GM19023 (cell line): ENCODE data around the gene SYNE1.

Experiments used
- ATAC-seq: cut with Tn5 transposase; IDR thresholded peaks from one replicate; pipeline ENCODE4 v1.9.1; 2021; ENCODE audit warnings: mild to moderate bottlenecking, moderate library complexity; ENCODE audit not compliant: unreplicated experiment

SYNE1 gene

DNA sequence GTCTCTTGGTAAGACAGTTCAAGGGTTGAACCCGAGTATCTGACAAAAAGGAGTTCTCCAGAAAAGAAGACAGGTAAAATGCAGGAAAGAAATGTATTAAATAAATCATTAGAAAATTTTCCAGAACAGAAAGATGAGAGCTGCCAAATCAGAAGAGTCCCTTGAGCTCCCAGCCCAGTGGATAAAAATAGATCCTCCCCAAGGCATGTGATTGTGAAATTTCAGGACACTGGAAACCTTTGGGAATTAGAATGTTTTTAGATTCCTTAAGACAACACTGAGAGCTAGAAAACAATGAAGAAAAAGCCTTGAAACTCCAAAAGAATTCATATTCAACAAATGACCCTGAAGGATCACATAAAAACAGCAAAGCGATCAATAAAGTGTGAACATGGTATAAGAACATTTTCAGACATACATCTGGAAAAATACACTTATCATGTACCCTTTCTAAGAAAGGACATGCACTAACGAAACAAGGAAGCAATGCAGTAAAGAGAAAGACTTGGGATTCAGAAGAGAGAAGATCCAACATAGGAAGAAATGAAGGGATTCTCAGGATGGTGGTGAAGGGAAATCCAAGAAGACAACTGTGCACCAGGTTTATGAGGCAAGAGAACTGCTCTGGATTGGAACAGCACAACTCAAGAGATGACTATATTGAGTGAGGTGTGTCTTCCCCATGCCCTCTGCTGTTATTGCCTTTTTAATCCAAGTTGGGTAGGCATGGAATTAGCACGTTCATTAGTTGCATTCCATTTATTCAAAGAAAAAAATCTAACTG is 390.4 kb downstream of the SYNE1 start:
- no peak for ATAC-seq

DNA sequence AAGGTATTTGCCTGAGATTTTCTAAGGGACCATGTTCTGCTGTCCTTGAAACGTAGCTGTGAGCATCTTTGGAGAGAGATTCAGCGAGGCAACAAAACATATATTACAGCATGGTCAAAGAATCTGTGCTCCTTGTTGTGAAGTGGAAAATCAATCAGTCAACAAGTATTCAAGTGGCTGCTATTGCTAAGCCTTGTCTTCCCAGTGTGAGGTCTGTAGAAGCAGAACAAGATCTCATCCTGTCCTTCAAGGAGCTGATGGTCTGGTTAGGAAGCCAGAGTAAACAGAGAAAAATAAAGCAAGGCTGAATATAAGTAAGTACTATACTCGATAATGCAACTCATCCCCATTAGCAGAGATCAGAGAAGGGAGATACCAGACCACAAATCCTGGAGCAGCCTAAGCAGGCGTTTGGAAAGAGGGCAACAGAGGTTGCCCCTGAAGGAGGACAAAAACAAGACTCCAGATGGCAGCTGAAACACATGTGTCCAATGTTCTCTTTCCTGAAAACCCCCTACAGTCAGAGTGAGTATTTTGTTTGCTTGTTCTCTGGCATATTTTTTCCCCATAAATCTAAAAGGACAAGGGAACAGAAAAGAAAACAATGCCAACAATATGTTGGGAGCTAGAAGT is 392.0 kb downstream of the SYNE1 start:
- no peak for ATAC-seq

DNA sequence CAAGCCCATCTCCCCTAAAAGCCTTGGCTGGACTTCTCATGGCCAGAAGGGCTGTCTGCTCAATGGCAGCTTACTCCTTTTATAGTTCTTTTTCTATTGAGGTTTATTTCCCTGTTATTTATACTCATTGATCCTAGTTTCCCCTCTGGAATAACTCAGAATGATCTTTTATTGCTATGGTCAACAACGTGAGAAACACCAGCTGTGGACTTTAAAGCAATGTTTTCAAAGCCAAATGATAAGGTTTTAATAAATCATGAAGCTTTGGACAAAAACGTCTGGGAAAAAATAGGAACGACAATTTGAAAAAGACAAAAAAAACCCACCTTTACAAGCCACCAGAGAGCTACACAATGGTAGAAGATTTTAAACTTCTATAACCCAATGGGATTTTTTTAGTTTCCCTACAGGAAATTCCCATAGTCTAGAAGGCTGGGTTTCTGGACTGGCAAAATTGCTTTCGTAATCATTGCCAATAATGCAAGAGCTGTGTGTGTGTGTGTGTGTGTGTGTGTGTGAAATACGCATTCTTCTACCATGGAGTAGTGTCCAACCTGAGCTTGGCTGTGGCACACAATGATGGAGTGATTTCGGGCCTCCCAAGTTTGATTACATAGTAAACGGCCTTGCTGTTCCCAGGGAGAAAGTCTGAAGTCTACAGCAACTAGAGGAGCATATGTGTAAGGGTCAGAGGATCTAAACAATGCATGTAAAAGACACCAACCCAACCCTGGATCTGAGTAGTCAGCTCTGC is 396.0 kb downstream of the SYNE1 start:
- ATAC-seq: no peak

DNA sequence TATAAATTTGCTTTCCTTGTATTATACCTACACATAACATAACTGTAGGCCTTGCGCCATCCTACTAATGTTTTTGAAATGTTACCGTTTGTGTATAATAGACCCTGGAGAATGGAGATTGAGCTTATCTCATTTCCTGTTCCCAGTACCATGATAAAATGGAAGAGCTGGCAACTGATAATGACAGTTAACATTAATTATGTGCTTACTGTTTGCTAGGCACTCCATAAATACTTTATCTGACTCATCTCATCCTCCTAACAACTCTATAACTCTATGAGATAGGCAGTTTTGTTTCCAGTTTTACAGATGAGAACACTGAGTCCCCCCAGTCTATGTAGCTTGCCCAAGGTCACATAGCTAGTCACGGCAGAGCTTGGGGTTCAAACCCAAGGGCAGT is 396.7 kb downstream of the SYNE1 start:
- no peak for ATAC-seq

DNA sequence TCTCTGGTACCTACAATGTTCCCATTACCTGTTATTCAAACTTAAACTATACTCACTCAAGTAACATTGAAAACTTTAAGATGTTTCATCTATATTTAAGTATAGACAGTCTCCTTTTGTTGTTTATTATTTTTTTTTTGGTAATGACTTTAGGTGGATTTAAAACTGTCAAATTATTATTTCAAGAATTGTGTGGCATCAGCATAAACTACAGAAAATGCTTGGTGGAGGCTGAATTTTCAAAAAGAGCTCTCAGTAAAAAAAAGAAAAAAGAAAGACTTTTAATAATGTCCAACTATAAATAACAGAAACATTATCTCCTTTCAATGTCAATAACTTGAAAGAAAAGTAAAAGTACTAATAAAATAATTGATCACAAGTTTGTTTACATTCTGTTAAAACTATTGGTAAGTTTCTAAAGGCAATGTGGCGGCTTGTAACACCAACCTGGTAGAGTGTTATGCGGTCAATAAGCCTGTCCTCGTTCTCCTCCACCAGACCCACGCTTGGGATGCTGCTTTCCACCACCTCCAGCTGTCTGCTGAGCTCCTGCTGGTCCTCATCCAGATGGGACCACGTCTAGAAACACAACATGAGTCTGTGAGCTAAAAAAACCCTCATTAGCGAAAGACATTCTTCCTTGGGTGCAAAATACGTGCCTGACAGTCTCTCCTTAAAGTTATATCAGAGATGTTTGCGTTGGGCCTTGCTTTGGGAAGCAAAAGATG is 400.6 kb downstream of the SYNE1 start:
- no peak for ATAC-seq

DNA sequence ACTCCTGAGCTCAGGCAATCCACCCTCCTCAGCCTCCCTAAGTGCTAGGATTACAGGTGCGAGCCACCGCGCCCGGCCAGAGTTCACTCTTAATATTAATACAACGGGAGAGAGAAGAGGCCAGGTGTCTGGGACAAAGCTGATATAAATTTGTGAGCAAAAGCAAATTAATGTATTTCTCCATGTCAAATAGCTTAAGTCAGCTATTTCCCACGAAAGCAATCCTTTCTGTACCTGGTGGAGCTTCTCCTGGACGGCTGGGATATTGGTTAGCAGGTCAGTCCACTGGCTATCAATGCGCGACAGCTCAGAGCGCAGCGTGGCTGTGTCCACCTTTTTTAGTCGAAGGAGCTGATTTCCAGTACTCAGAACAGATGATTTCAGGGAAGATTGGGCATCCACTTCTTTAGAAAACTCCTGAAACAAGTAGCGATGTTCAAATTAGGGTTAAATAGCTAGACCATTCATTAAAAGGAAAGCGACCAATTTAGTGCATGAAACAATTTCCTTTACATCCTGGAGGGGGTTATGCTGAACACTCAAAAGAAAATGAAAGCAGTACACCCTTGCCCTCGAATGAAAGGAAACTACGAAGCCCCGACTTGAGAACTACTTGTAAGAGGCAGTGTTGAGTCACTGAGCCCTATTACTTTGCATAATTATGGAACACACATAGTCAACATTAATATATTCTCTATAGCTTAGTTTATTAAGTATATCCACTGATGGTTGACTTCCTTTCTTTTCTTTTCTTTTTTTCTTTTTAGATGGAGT is 403.4 kb downstream of the SYNE1 start:
- ATAC-seq: no peak

DNA sequence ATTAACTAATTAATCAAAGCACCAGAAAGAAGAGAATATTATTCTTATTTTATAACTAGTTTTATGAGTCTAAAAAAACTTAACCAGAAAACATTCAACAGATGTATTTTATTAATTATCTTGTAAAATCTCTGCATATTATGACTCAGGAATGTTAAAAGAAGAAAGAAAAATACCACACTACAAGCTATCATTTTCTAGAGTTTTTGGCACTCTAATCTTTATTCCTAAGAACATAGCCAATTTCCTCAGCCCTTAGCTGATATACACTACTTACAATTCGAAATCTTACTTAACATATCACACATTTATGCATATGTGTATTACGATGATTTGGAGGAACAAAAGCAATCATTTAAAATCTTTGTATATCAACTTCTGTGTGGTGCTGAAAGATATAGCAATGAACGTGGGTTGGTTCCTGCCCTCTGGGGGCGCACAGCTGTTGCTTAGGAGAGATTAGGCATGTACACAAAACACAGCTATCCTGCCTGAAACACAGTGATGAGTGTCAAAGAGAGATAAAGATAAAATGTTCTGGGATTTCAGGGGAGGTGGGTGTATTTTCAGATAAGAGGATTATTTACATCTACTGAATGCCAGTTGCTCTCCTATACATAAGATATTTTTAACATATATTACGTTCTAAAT is 404.5 kb downstream of the SYNE1 start:
- ATAC-seq: no peak

DNA sequence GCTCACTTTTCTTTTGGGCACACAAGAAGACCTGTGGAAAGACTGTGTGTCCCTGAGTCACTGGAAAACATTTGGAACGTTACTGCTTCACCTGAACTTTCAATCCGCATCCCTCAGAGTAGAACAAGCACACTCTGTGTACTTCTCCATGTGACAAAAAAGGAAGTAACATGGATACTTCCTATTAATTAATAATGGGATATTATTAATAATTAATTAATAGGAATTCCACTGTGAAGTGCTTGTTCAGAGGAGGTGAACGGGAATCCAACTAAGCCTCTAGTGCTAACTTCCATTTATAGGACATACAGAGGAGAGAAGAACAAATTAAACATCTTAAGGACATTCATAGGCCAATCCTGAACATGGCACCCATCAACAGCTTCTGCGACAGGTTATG is 407.8 kb downstream of the SYNE1 start:
- no peak for ATAC-seq

DNA sequence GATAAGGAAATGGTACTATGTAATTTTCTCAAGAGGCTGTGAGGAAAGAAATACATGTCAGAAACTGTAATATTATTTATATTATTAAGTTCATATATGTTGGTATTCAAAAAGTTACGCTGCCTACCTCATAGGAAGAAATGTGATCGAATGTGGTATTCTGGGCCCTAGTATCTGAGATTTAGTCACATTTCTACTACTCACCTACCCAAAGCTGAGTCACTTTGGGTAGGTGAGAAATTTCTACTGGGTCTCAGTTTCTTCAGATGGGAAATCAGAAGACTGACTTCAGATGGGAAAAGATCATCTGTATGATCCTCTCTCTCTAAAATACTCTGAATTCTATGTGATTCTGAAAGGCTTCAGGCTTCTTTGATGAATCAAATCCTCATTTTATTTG is 411.0 kb downstream of the SYNE1 start:
- no peak for ATAC-seq

DNA sequence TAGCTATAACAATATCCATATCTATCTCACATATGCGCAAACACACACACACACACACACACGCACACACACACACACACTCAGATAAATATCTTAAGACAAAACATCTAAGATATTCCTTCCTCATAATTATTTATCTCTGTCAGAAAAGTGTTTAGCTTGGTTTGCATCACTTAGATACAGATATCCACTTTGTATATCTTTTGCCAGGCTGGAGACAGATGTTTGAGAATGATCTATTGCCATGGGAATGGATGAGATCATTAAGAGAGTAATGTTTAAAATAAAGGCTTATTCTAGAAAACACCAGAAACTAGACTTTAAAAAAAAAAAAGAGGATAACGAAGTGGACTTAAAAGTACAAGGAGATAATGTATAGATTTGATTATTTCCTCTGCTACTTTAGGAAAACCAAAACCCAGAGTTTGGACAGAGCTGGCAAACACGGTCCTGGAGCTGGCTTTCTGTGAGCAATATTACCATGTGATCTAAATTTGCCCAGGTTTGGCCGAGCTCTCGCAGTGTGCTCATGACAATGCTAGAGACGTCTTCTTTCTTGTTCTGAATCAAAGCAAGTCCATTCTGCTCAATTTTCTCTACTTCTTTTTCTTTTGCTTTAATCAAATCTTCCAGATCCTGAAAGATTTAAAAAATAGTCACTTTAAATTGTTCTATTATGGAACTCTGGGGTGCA is 411.8 kb downstream of the SYNE1 start:
- ATAC-seq: no peak

DNA sequence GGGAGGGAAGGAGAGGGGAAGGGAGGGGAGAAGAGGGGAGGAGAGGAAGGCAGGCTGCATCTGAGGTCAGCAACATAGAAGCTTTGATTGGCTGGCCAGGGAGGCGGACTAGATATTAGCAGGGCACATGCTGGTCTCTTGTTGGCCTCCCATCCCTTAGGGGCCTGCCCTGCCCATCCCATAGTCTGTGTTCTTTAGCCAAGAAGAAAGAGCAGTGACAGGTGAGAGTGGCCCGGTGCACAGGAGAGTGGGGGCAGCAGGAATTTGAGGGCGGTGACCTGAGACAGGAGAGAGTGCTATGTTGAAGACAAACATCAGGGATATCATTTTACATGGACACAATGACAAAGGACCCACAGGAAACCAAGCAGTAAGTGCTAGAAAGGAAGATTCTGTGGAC is 413.5 kb downstream of the SYNE1 start:
- ATAC-seq: no peak

DNA sequence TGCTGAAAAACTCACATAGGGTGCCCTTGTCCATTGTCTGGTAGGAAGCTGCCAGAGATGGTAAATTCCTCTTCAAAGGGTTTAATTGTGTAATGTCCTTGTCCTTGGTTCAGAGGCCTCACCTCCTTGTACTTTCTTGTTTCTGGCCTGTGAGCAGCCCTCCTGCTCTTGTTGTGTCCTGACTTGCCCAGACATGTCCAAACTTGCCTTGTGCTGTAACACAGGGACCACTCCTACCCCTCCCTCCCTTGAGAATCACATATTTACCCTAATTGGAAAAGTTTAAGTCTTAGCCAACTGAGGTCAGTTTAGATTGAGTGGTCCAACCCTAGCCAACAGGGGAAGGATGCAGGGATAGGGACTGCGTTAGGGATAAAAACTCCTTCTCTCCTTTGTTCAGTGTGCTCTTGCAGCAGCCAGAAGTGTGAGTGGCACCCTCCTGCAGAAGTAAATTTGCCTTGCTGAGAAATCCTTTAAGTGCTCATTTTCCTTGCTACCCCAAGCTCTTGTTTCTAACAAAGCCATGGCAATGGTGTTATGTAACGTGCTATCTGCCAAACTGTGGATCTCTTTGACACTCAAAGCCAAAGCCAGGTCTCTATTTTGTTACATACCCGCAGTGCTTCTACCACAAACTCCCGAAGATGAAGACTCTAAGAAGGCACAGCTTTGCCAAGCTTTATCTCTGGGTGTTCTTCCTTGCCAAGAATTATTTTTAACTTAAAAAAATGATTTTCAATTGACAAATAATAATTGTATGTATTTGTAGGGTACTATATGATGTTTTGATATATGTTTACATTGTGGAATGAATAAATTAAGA is 415.1 kb downstream of the SYNE1 start:
- ATAC-seq: no peak

DNA sequence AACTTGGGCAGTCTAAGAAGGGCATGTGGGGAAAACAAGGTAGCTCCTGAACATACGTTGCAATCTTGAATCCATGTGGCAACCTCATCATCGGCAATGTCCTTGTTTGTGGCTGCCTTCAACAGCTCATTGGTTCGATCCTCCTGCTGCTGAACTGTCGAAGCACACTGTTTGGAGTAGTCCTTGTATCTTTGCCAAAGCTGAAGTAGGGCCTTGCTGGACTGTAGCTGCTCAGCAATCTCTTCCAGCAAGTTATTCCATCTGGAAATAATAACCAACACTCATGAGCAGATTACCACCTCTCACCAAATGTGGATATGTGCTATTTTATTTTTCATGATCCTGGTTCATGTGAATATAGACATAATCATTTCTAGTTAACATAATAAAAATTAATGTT is 416.4 kb downstream of the SYNE1 start:
- ATAC-seq: no peak

DNA sequence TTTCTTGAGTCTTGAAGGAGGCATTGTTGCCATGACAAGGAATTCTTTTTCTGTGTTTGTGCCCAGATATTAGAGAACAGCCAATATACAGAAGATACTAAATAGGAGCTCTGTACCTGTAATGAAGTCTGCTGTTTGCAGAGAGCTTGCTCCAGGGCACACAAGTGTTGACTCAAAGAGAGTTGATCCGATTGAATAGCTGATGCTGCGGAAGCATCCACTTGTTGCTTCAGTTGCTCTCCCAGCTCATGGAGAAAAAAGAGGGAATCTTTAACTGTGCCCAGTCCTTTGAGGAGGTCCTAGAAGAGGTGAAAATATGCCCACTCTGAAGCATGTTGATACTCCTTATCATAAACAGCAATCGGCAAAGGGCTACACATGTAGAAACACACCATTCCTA is 418.3 kb downstream of the SYNE1 start:
- no peak for ATAC-seq

DNA sequence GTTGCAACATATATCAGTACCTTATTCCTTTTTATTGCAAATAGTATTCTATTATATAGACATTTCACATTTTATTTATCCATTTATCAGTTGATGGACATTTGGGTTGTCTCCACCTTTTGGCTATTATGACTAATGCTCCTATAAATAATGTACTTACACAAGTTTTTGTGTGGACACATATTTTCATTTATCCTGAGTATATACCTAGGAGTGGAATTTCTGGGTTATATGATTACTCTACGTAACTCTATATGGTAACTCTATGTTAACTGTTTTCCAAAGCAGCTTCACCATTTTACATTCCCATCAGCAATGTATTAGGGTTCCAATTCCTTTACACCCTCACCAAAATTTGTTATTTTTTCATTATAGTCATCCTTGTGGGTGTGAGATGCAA is 424.7 kb downstream of the SYNE1 start:
- ATAC-seq: no peak

DNA sequence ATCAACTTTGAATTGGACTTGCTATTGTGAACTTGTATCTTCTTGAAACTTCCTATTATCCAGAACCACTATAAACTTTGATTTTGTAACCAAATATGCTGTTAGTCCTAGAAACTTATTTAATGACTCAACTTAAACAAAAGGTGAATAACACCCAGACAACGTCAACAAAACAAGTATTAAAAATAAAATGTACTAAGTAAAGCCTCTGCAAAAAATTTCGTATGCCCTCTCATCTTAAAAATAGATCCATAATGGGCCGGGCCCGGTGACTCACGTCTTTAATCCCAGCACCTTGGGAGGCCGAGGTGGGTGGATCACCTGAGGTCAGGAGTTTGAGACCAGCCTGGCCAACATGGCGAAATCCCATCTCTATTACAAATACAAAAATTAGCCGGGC is 428.0 kb downstream of the SYNE1 start:
- no peak for ATAC-seq

DNA sequence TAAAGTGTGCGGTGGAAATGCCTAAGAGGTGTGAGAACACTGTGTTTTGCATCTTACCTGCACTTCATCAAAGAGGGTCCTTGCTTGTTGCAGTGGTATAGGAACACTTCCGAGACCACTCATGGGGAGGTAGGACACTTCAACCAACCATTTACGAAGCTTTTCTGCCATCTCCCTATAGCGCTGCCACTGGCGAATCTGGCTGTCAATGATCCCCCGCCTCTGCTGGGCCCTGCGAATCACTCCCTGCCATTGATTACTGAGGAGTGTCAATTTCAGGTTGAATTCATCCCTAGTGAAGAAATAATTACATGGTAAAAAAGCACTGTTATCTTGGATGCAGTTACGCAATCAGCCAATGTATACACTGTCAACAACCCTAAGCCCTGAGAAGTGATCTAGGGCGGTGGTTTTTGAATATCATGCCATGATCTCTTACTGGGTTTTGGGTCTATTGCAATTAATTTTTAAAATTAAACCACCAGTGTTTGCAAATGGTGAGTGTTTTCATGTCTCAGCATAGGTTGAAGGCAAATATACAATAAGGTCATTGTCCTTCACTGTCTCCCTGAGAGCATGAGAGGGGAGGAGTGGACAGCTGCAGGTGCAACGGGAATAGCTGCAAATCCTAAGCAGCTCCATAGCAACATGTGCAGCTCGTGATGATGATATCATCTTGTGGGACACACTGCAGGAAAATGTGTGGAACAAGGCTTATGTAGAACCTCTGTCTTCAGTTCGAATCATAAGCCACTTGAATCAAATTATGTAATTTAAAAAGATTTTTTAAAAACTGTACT is 429.0 kb downstream of the SYNE1 start:
- no peak for ATAC-seq
